ENCODE data around the gene MRS2. TPM values are rescaled to one million over a fixed set of nuclear protein-coding genes. Genes with fewer than 3 reads are reported as not detected.

Gene MRS2
- total RNA-seq, 1 experiment from 2014 or later, result 19.8 TPM

- no peak for TF ChIP-seq CTCF (conservative IDR thresholded peaks at IDR 0.05; ENCODE audit: low read depth, low read length)
- TF ChIP-seq EZH2 (IDR thresholded peaks at IDR 0.05; ENCODE audit: low read length, unreplicated experiment), result no peak
- no peak for TF ChIP-seq EZH2phosphoT487 (IDR thresholded peaks at IDR 0.05; ENCODE audit: borderline replicate concordance, low read length)
- Histone ChIP-seq H3K9me2 (replicated peaks; ENCODE audit: low read length) (no peaks in the 10 kb centered on the region), H3K9ac (ENCODE audit: low read length) (no peak overlapping the region), H2AFZ (ENCODE audit: low read length) (no peak overlapping the region), H3K27ac (ENCODE audit: low read length) (no peak overlapping the region), H3K4me2 (ENCODE audit: low read length) (no peak overlapping the region), H3K36me3 (ENCODE audit: low read depth, low read length) (peaks cover 12% of the 10 kb centered on the region), H3K27me3 (ENCODE audit: low read length) (no peaks in the 10 kb centered on the region), H4K20me1 (ENCODE audit: low read length) (no peaks in the 10 kb centered on the region), H3K4me1 (ENCODE audit: insufficient read depth, low read length) (peaks cover 46% of the 10 kb centered on the region), H3F3A (ENCODE audit: low read length, unreplicated experiment) (no peaks in the 10 kb centered on the region), H3K79me2 (ENCODE audit: low read length) (no peaks in the 10 kb centered on the region), H3K4me3 (ENCODE audit: low read length) (no peak overlapping the region), H3K9me3 (ENCODE audit: low read length) (no peaks in the 10 kb centered on the region)
- peak; percentile 15 for DNase-seq
- intact Hi-C loops (cut with micrococcal nuclease), result loop anchor here (2.0 to 10.0 kb wide), 2 partner anchors 65 to 155 kb away; partner anchors contain the start of gene ALDH5A1
- ChIA-PET CTCF (interaction anchor here (0.6 to 1.0 kb wide), 3 partner anchors 64 to 151 kb away, joined by 3 to 5 read pairs (median 3); partner anchors contain the start of gene ALDH5A1), POLR2A (ENCODE audit: unreplicated experiment) (no interaction called here)
- BruUV-seq (replicated peaks), result no TSS peak
- 0 out of 2 replicates have a peak, but pooled peaks have one; percentile 12 for ATAC-seq
Measured at GRCh38 chr6:24430086-24430485, 27.4 kb downstream of the MRS2 start.

- Histone ChIP-seq H3K4me3 (ENCODE audit: low read length) (no peak overlapping the region), H3K4me1 (ENCODE audit: insufficient read depth, low read length) (peaks cover 37% of the 10 kb centered on the region), H3K27ac (ENCODE audit: low read length) (no peak overlapping the region), H4K20me1 (ENCODE audit: low read length) (no peaks in the 10 kb centered on the region), H3F3A (ENCODE audit: low read length, unreplicated experiment) (no peaks in the 10 kb centered on the region), H3K9me2 (replicated peaks; ENCODE audit: low read length) (no peaks in the 10 kb centered on the region), H2AFZ (ENCODE audit: low read length) (no peak overlapping the region), H3K9me3 (ENCODE audit: low read length) (no peaks in the 10 kb centered on the region), H3K9ac (ENCODE audit: low read length) (no peak overlapping the region), H3K79me2 (ENCODE audit: low read length) (no peaks in the 10 kb centered on the region), H3K36me3 (ENCODE audit: low read depth, low read length) (peaks cover 5% of the 10 kb centered on the region), H3K4me2 (ENCODE audit: low read length) (no peak overlapping the region), H3K27me3 (ENCODE audit: low read length) (no peaks in the 10 kb centered on the region)
- ATAC-seq (peak; percentile 27; the same call in 1 of the 2 replicates), DNase-seq (peak; percentile 74)
- intact Hi-C loops (cut with micrococcal nuclease), result loop anchor here (1.0 to 10.0 kb wide), 3 partner anchors 64 to 154 kb away; partner anchors contain the start of gene ALDH5A1
- BruUV-seq (replicated peaks), result no TSS peak
- ChIA-PET CTCF (interaction anchor here (0.6 to 1.0 kb wide), 3 partner anchors 63 to 150 kb away, joined by 3 to 5 read pairs (median 4); partner anchors contain the start of gene ALDH5A1), POLR2A (ENCODE audit: unreplicated experiment) (no interaction called here)
- TF ChIP-seq EZH2phosphoT487 (IDR thresholded peaks at IDR 0.05; ENCODE audit: borderline replicate concordance, low read length), result no peak
- peak; percentile 89 for TF ChIP-seq CTCF (conservative IDR thresholded peaks at IDR 0.05; ENCODE audit: low read depth, low read length)
- TF ChIP-seq EZH2 (IDR thresholded peaks at IDR 0.05; ENCODE audit: low read length, unreplicated experiment), result no peak
Measured at GRCh38 chr6:24431045-24431451, 28.3 kb downstream of the MRS2 start.

- TF ChIP-seq EZH2phosphoT487 (IDR thresholded peaks at IDR 0.05; ENCODE audit: borderline replicate concordance, low read length) (no peak), EZH2 (IDR thresholded peaks at IDR 0.05; ENCODE audit: low read length, unreplicated experiment) (no peak), CTCF (conservative IDR thresholded peaks at IDR 0.05; ENCODE audit: low read depth, low read length) (no peak)
- Histone ChIP-seq H3K9ac (ENCODE audit: low read length) (no peak overlapping the region), H3K27ac (ENCODE audit: low read length) (no peak overlapping the region), H3K4me1 (ENCODE audit: insufficient read depth, low read length) (peaks cover 27% of the 10 kb centered on the region), H3K36me3 (ENCODE audit: low read depth, low read length) (no peaks in the 10 kb centered on the region), H3K27me3 (ENCODE audit: low read length) (no peaks in the 10 kb centered on the region), H3K4me3 (ENCODE audit: low read length) (no peak overlapping the region), H3K79me2 (ENCODE audit: low read length) (no peaks in the 10 kb centered on the region), H2AFZ (ENCODE audit: low read length) (no peak overlapping the region), H3K9me2 (replicated peaks; ENCODE audit: low read length) (no peaks in the 10 kb centered on the region), H3F3A (ENCODE audit: low read length, unreplicated experiment) (no peaks in the 10 kb centered on the region), H4K20me1 (ENCODE audit: low read length) (no peaks in the 10 kb centered on the region), H3K9me3 (ENCODE audit: low read length) (no peaks in the 10 kb centered on the region), H3K4me2 (ENCODE audit: low read length) (no peak overlapping the region)
- DNase-seq (no peak), ATAC-seq (no peak)
- ChIA-PET CTCF (no interaction called here), POLR2A (ENCODE audit: unreplicated experiment) (no interaction called here)
- intact Hi-C loops (cut with micrococcal nuclease), result loop anchor here (10.0 kb wide), 1 partner anchor 152 kb away; no protein-coding TSS in a partner anchor
- BruUV-seq (replicated peaks), result no TSS peak
Measured at GRCh38 chr6:24432611-24433010, 29.9 kb downstream of the MRS2 start.
